ENCODE results near the gene TMEM170B.

- TF ChIP-seq EZH2phosphoT487 (IDR thresholded peaks at IDR 0.05; ENCODE audit: low read depth) = no peak
- peak; percentile 82 for TF ChIP-seq CTCF (IDR thresholded peaks at IDR 0.05; ENCODE audit: low read depth, low read length)
Measured at GRCh38 chr6:11575408-11576033, 38.0 kb downstream of the TMEM170B start.

Measured in OCI-LY3 (cell line).